ENCODE results near the gene DPH1.

- TF ChIP-seq E2F6 (IDR thresholded peaks at IDR 0.05; ENCODE audit: borderline replicate concordance, low read depth) (no peak), CTCF (IDR thresholded peaks at IDR 0.05) (no peak), EP300 (IDR thresholded peaks at IDR 0.05) (no peak), JUN (IDR thresholded peaks at IDR 0.05) (no peak)
These were observed 38.6 kb downstream of the DPH1 start for GRCh38 chr17:2068519-2069051.

All from A549 (cell line).